Measurements from ENCODE around the gene PRMT5. TPM values are rescaled to one million over a fixed set of nuclear protein-coding genes. Genes with fewer than 3 reads are reported as not detected.

PRMT5 gene
- total and polyA plus RNA-seq, 2 donors (not counting 3 experiments of a cell fraction or from before 2014, with no cell fraction given): 73.1 to 197 TPM

GRCh38 chr14:22875003-22875747 is 54.0 kb downstream of the PRMT5 start:
- H3K79me2 ChIP-seq (ENCODE audit: control insufficient read depth, insufficient read depth, low read length): peaks cover 15% of the 10 kb centered on the region
- H3K9me1 ChIP-seq (replicated peaks; ENCODE audit: control insufficient read depth, extremely low read depth, insufficient read depth, low read length): no peaks in the 10 kb centered on the region

More at GRCh38 chr14:22875003-22875747, 54.0 kb downstream of the PRMT5 start:
- intact Hi-C loops (cut with micrococcal nuclease) (no loop called here), dilution Hi-C loops (cut with MboI; ENCODE audit: extremely low pct_ligation_motif_present, low sequenced_read_pairs) (no loop called here)
- Histone ChIP-seq H2AFZ (ENCODE audit: low read depth, low read length) (no peak overlapping the region), H3K4me3 (replicated peaks in 1 of 3; ENCODE audit: insufficient read depth in 1 of 3, low read depth in 1 of 3, low read length in 3 of 3) (no peak overlapping the region), H3K36me3 (ENCODE audit: control insufficient read depth in 2 of 2, extremely low read depth in 1 of 2, insufficient read depth in 2 of 2, low read length in 2 of 2) (peaks cover 13 to 45% of the 10 kb centered on the region in 2 experiments), H3K4me2 (ENCODE audit: insufficient read depth, low read length) (no peak overlapping the region), H3K9me3 (replicated peaks; ENCODE audit: control insufficient read depth, insufficient read depth, low read length) (no peaks in the 10 kb centered on the region), H3K4me1 (ENCODE audit: control insufficient read depth, extremely low read depth, insufficient read depth, low read length) (peaks cover 18% of the 10 kb centered on the region), H3K9ac (replicated peaks; ENCODE audit: extremely low read depth, insufficient read depth, low read length) (no peak overlapping the region), H4K20me1 (replicated peaks; ENCODE audit: control insufficient read depth, extremely low read depth, insufficient read depth, low read length) (no peaks in the 10 kb centered on the region), H3K27ac (ENCODE audit: insufficient read depth, low read depth, low read length) (no peak overlapping the region), H3K27me3 (ENCODE audit: control insufficient read depth in 2 of 2, insufficient read depth in 2 of 2, low read length in 2 of 2) (no peaks in the 10 kb centered on the region)
- TF ChIP-seq JUN (IDR thresholded peaks at IDR 0.05; ENCODE audit: borderline replicate concordance, insufficient read depth, insufficient read length, low read depth) (no peak), GATA2 (IDR thresholded peaks at IDR 0.05; ENCODE audit: insufficient read depth, insufficient read length, low read depth, low read length) (no peak), POLR2AphosphoS5 (IDR thresholded peaks at IDR 0.05; ENCODE audit: insufficient read depth, low read depth, low read length) (no peak), POLR2A (IDR thresholded peaks at IDR 0.05; ENCODE audit: low read depth, low read length) (no peak), FOS (IDR thresholded peaks at IDR 0.05; ENCODE audit: borderline replicate concordance, insufficient read depth, low read length) (no peak), MYC (IDR thresholded peaks at IDR 0.05; ENCODE audit: low read depth, low read length) (no peak)
- TF ChIP-seq, protein P1, sequence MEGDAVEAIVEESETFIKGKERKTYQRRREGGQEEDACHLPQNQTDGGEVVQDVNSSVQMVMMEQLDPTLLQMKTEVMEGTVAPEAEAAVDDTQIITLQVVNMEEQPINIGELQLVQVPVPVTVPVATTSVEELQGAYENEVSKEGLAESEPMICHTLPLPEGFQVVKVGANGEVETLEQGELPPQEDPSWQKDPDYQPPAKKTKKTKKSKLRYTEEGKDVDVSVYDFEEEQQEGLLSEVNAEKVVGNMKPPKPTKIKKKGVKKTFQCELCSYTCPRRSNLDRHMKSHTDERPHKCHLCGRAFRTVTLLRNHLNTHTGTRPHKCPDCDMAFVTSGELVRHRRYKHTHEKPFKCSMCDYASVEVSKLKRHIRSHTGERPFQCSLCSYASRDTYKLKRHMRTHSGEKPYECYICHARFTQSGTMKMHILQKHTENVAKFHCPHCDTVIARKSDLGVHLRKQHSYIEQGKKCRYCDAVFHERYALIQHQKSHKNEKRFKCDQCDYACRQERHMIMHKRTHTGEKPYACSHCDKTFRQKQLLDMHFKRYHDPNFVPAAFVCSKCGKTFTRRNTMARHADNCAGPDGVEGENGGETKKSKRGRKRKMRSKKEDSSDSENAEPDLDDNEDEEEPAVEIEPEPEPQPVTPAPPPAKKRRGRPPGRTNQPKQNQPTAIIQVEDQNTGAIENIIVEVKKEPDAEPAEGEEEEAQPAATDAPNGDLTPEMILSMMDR (IDR thresholded peaks at IDR 0.05; ENCODE audit: extremely low read depth in 1 of 2, insufficient read depth in 1 of 2, low read depth in 1 of 2, low read length in 2 of 2): no peak
- DNase-seq (ENCODE audit: low read depth, low spot score) (no peak), FAIRE-seq (no peak)
- BruUV-seq (replicated peaks): no TSS peak
- ChIA-PET POLR2A (no interaction called here), CTCF (no interaction called here)

Measured in endothelial cell of umbilical vein (primary cell).